Endometrial microvascular endothelial cells (primary cell): ENCODE measurements around the gene JAK2. TPM values are rescaled to one million over a fixed set of nuclear protein-coding genes. Genes with fewer than 3 reads are reported as not detected.
"Not testable (repeated sequence)": the region's sequence is repeated elsewhere in the genome, so short reads cannot be mapped to it uniquely, and the experiment has no call there.

Experiments used
- in situ Hi-C: cut with HindIII; loops from 2 replicates; pipeline ENCODE4 v1.10.0; 2017; ENCODE audit warnings: low sequenced_read_pairs, low pct_unique_long_range_greater_than_20kb; ENCODE audit errors: inconsistent ontology term
- total RNA-seq: library from RNA; depleted of rRNA; stranded (reverse); fragments of >200 nt; gene quantifications from one replicate; pipeline ENCODE4 v1.2.3, GENCODE V29; 2015; ENCODE audit errors: inconsistent ontology term

Gene JAK2
- total RNA-seq, 1 donor from 2014 or later = 5.2 TPM

DNA sequence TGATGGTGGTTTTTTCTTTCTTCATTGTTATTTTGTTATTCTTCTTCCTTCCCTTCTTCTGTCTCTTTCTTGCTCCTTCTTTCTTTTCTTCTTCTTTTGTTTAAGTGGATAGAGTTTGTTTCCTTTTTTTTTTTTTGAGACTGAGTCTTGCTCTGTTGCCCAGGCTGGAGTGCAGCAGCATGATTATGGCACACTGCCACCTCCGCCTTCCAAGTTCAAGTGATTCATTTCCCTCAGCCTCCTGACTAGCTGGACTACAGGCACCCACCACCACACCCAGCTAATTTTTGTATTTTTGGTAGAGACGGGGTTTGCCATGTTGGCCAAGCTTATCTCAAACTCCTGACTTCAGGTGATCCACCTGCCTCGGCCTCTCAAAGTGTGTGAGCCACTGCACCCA is 40.3 kb downstream of the JAK2 start:
- in situ Hi-C loops = no loop called here

- in situ Hi-C loops = not testable (repeated sequence)
Measured at GRCh38 chr9:5031941-5032340, 46.9 kb downstream of the JAK2 start.

GRCh38 chr9:5040730-5041389 is 55.8 kb downstream of the JAK2 start:
- in situ Hi-C loops = no loop called here

DNA sequence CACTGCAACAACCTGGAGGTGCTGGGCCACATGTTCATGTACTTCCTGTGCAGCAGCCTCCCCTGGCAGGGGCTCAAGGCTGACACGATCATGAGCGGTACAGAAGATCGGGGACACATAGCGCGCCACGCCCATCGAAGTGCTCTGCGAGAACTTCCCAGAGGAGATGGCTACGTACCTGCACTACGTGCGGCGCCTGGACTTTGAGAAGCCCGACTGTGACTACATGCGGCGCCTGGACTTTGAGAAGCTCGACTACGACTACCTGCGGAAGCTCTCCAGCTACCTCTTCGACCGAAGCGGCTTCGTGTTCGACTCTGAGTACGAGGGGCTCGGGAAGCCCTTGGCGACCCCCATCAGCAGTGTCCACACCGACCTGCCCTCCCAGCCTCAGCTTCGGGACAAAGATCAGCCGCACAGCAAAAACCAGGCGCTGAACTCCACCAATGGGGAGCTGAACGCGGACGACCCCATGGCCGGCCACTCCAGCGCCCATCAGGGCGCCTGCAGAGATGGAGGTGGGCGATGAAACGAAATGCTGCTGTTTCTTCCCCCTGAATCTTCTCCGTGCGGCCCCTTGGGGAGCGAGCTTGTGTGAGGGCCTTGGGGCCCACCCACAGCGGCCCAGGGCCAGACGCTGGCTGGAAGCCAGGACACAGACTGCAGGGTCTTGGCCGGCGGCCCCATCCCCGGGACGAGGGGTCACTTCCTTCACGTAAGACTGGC is 56.5 kb downstream of the JAK2 start:
- in situ Hi-C loops = no loop called here

GRCh38 chr9:5042661-5043178 is 57.6 kb downstream of the JAK2 start:
- in situ Hi-C loops = no loop called here

DNA sequence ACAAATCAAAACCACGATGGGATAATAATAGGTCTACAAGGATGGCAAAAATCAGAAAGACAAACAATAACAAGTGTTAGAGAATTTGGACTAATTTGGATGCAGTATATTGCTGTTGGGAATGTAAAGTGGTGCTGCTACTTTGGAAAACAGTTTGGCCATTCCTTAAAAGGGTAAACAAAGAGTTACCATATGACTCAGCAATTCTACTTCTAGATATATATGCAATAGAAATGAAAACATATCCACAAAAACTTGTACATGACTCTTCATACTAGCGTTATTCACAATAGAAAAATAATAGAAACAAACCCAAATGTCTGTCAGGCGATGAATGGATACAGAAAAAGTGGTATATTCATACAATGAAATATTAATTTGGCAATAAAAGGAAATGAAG is 58.3 kb downstream of the JAK2 start:
- in situ Hi-C loops = no loop called here

DNA sequence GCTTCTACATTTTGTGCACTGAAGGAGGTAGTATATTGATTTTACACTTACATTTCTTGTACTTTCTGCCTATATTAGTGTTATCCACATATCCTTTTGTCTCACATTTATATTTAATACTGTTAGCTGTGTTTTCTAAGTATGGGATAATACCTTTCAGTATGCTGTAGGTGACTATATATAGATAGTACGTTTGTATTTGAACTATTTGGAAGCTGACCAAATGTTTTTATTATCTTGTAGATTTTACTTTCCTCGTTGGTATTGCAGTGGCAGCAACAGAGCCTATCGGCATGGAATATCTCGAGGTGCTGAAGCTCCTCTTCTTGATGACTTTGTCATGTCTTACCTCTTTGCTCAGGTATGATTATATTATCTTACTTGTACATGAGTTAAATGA is 59.1 kb downstream of the JAK2 start:
- in situ Hi-C loops = no loop called here

DNA sequence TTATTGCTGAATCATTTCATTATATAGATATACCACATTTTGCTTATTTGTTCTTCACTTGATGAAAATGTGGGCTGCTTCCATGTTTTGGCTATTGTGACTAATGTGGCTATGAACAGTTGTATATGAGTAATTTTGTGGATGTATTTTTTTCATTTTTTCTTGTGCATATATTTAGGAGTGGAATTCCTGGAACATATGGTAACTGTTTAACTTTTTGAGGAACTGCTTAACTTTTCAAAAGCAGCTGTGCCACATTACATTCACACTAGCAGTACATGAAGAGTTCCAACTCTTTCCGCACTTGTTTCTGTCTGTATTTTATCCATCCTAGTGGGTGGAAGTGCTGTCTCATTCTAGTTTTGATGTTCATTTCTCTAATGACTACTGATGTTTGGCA is 67.8 kb downstream of the JAK2 start:
- in situ Hi-C loops = no loop called here

- in situ Hi-C loops = no loop called here
Measured at GRCh38 chr9:5062631-5063030, 77.6 kb downstream of the JAK2 start.

GRCh38 chr9:5072871-5073270 is 87.8 kb downstream of the JAK2 start:
- in situ Hi-C loops = no loop called here

GRCh38 chr9:5073701-5074100 is 88.6 kb downstream of the JAK2 start:
- in situ Hi-C loops = no loop called here

DNA sequence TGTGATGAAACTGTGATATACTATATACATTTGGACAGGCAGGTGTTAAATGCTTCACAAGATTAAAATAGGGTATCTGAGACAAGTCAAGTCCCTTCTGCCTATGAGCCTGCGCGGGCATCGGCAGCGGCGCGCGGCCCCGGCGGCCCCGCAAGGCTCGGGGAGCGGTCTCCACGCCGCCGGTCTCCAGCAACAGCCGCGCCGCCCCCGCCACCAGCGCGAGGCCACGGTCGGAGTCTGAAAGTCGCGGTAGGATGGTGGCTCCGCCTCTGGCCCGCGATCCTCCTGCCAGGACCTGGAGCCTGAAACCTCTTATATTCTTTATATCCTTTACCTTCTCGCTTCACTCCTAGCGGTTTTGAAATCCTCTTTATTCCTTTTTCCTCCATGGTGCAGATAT is 100.9 kb downstream of the JAK2 start:
- in situ Hi-C loops = no loop called here

- in situ Hi-C loops = no loop called here
Measured at GRCh38 chr9:5089737-5090136, 104.7 kb downstream of the JAK2 start.

DNA sequence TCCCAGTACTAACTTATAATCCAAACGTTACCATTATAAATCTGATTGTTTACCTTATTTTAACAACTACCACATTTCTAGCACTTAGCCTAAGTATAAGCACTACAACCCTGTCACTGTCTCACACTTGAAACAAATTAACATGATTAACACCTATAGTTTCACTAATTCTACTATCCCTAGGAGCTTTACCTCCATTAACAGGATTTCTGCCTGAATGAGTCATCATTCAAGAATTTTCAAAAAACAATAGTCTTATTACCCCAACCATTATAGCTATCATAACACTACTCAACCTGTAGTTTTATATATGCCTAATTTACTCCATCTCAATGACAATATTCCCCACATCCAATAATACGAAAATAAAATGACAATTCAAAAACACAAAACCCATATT is 110.7 kb downstream of the JAK2 start:
- in situ Hi-C loops = no loop called here

DNA sequence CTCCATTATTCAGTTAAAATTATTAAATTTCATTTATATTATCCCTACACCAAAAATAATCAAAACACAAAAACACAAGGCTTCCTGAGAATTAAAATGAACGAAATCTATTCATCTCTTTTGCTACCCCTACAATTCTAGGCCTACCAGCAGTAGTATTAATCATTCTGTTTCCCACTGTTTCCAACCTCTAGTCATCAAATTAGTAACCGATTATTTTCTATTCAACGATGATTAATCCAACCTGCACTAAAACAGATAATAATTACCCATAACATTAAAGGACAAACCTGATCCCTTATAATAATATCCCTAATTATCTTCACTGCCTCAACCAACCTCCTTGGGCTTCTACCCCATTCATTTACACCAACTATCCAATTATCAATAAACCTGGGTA is 114.4 kb downstream of the JAK2 start:
- in situ Hi-C loops = no loop called here

DNA sequence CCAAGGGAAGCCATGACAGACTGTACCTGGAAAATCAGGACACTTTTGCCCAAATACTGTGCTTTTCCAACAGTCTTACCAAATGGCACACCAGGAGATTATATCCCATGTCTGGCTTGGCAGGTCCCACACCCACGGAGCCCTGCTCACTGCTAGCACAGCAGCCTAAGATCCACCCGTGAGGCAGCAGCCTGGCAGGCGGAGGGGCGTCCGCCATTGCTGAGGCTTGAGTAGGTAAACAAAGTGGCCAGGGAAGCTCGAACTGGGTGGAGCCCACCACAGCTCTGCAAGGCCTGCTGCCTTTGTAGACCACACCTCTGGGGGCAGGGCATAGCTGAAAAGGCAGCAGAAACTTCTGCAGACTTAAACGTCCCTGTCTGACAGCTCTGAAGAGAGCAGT is 116.1 kb downstream of the JAK2 start:
- in situ Hi-C loops = not testable (repeated sequence)

DNA sequence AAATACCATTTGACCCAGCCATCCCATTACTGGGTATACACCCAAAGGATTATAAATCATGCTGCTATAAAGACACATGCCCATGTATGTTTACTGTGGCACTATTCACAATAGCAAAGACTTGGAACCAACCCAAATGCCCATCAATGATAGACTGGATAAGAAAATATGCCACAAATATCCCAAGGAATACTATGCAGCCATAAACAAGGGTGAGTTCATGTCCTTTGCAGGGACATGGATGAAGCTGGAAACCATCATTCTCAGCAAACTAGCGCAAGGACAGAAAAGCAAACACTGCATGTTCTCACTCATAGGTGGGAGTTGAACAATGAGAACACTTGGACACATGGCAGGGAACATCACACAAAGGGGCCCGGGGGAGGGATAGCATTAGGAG is 121.4 kb downstream of the JAK2 start:
- in situ Hi-C loops = not testable (repeated sequence)

GRCh38 chr9:5110867-5111681 is 126.0 kb downstream of the JAK2 start:
- in situ Hi-C loops = no loop called here

- in situ Hi-C loops = no loop called here
Measured at GRCh38 chr9:5111696-5112095, 126.6 kb downstream of the JAK2 start.

DNA sequence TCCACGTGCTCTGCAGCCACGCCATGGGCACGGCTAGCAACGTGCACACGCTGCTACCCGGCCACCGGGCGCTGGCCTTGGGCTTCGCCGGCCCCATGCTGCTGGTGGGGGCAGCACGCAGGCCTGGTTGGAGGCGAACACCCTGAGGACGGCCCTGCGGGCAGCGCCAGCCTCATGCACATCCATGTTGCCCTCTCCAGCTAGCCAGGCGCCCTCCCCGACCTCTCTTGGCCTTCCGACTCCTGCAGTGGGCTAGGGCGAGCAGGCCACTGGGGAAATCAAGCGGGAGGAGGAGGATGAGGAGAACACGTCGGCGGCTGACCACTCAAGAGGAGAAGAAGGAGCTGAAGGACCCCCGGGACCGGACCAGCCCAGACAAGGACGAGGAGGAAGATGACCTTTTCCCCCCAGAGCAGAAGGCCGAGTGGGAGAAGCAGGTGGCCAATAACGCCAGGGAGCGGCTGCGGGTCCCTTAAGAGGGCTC is 127.1 kb downstream of the JAK2 start:
- in situ Hi-C loops = no loop called here
